ENCODE measurements around the gene AJM1.
"Not testable (repeated sequence)": the region's sequence is repeated elsewhere in the genome, so short reads cannot be mapped to it uniquely, and the experiment has no call there.

The AJM1 gene

GRCh38 chr9:136831002-136831719 lies 11.1 kb upstream of the AJM1 start:
- POLR2A ChIA-PET, result no interaction called here
- no peak for DNase-seq (ENCODE audit: extremely low spot score)
- TF ChIP-seq, protein P1, sequence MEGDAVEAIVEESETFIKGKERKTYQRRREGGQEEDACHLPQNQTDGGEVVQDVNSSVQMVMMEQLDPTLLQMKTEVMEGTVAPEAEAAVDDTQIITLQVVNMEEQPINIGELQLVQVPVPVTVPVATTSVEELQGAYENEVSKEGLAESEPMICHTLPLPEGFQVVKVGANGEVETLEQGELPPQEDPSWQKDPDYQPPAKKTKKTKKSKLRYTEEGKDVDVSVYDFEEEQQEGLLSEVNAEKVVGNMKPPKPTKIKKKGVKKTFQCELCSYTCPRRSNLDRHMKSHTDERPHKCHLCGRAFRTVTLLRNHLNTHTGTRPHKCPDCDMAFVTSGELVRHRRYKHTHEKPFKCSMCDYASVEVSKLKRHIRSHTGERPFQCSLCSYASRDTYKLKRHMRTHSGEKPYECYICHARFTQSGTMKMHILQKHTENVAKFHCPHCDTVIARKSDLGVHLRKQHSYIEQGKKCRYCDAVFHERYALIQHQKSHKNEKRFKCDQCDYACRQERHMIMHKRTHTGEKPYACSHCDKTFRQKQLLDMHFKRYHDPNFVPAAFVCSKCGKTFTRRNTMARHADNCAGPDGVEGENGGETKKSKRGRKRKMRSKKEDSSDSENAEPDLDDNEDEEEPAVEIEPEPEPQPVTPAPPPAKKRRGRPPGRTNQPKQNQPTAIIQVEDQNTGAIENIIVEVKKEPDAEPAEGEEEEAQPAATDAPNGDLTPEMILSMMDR (IDR thresholded peaks at IDR 0.05; ENCODE audit: control extremely low read depth, extremely low read depth, low read depth, missing control alignments), result no peak
- CTCF ChIA-PET, result interaction anchor here (3.2 kb wide), 1 partner anchor 11 kb away, joined by 14 read pairs; the partner anchor contains the start of gene AJM1

DNA sequence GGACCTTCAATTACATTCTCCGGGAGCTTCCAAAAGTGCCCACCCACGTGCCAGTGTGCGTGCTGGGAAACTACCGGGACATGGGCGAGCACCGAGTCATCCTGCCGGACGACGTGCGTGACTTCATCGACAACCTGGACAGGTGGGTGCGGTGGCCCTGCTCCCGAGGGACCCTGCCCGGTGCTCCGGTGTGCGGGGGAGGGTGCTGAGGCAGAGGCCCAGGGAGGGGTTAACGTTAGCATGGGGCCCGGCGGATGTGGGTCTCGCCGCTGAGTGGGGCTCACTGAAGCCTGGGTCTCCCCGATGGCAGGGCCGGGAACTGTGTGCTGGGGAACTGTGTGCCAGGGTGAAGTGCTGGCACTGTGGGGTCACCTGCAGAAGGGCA lies 10.6 kb upstream of the AJM1 start:
- POLR2A ChIA-PET, result no interaction called here
- DNase-seq (ENCODE audit: extremely low spot score), result no peak
- TF ChIP-seq, protein P1 (IDR thresholded peaks at IDR 0.05; ENCODE audit: control extremely low read depth, extremely low read depth, low read depth, missing control alignments), result no peak
- CTCF ChIA-PET, result interaction anchor here (0.8 to 3.2 kb wide), 2 partner anchors 11 to 199 kb away, joined by 3 to 14 read pairs; partner anchors contain the start of gene AJM1

- TF ChIP-seq, protein P1 (IDR thresholded peaks at IDR 0.05; ENCODE audit: control extremely low read depth, extremely low read depth, low read depth, missing control alignments), result no peak
- no peak for DNase-seq (ENCODE audit: extremely low spot score)
- CTCF ChIA-PET, result interaction anchor here (0.8 to 3.2 kb wide), 2 partner anchors 10 to 199 kb away, joined by 3 to 14 read pairs; partner anchors contain the start of gene AJM1
- POLR2A ChIA-PET, result no interaction called here
These were observed 9.7 kb upstream of the AJM1 start for GRCh38 chr9:136832581-136832980.

DNA sequence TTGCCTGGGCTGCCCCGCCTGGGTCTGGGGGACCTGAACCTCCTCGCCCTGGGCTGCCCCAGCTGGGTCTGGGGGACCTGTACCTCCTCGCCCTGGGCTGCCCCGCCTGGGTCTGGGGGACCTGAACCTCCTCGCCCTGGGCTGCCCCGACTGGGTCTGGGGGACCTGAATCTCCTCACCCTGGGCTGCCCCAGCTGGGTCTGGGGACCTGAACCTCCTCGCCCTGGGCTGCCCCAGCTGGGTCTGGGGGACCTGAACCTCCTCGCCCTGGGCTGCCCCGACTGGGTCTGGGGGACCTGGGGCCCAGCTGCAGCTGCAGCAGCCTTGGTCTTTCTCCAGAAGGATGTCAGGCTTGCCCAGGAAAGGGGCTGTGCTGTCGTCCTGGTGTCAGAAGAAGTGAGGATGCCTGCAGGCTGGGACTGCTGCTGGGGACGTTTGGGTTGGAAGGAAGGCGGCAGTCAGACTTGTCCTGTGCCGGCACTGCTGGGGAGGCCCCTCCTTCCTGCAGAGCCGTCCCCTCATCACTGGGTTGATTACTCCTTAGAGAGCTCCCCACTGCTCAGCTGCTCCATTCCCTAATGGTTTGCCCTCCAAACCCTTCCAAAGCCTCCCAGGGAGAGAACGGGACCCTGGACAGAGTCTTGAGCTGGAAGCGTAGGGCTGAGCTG lies 8.8 kb upstream of the AJM1 start:
- DNase-seq (ENCODE audit: extremely low spot score); POLR2A ChIA-PET: not testable (repeated sequence)
- CTCF ChIA-PET, result interaction anchor here (0.9 to 1.1 kb wide), 3 partner anchors 9 to 13 kb away, joined by 3 to 5 read pairs (median 4); partner anchors contain the start of gene AJM1

DNA sequence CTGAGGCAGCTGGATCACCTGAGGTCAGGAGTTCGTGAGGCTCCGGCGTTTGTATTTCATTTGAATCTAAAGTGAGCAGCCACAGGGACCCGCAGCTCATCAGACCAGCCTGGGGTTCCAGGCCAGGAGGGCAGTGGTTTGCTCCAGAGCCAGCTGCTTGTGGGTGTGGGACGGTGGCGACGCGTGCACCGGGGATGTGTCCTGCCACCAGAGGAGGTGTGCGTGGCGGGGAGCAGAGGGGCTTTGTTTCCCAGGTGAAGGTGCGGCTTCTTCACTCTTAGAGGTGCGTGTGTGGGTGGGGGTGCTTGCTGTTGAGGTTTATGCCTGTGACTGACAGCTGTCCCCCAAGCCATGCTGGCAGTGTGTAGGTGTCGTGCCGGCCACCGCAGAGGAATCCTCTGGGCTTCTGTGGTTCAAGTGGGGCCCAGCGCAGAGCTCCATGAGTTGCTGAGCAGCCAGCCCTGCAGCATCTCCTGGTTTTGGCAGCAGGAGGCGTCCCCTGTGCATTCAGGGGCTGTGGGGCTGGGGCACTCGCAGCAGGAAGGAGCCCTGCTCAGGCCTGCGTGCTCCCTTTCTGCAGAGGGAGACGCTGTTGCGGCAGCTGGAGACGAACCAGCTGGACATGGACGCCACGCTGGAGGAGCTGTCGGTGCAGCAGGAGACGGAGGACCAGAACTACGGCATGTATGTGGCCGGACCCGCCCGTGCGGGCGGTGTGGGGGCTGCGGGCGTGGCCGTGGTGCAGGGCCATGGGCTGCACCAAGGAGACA lies 6.9 kb upstream of the AJM1 start:
- DNase-seq (ENCODE audit: extremely low spot score), result no peak
- TF ChIP-seq, protein P1 (IDR thresholded peaks at IDR 0.05; ENCODE audit: control extremely low read depth, extremely low read depth, low read depth, missing control alignments), result no peak
- CTCF ChIA-PET, result no interaction called here
- POLR2A ChIA-PET, result no interaction called here

DNA sequence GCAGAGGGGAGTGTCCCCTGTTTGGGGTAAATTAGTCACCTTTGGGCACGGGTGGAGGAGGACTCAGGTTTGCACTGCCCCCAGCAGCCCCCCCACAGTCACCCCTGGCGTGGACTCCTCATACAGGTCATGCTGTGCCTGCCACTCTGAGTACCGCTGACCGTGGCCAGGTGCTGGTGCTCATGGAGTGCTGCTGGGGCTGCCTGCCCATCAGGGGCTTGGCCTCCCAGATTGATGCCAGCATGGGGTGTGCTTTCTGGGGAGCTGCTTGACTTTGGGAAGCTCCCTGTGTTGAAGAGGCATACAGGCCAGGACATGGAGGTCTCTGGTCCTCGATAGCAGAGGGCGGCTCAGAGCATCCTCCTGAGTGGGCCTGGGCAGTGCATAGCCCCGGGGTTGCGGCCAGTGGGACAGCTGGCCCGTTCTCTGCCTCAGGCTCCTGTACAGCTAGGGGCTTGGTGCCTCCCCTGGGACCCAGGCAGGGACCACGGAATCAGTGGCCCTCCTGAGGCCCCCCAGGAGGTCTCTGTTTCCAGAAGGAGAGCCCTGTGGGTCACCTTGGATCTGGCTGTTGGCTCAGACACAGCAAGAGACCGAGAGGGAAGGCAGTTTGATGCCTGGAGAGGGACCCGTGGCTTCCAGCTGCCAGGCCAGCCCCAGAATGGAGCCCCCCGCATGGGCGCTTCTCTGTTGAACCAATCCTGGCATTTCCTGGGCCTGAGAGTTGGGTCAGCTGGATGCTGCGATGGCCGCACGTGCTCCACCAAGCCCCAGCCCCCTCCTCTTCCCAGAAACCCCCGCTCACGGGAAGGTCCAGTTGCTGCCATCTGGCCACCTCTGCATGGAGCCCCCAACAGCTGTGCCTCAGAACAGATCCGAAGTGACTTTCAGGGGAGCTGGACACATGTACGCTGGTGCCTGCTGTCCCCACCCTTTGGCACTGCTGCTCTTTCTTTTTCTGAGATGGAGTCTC lies 6.1 kb upstream of the AJM1 start:
- no peak for DNase-seq (ENCODE audit: extremely low spot score)
- TF ChIP-seq, protein P1 (IDR thresholded peaks at IDR 0.05; ENCODE audit: control extremely low read depth, extremely low read depth, low read depth, missing control alignments), result no peak
- CTCF ChIA-PET, result interaction anchor here (1.4 kb wide), 1 partner anchor 260 kb away, joined by 3 read pairs; no protein-coding TSS in a partner anchor
- POLR2A ChIA-PET, result no interaction called here
